NT2/D1 (cell line): Measurements from ENCODE around the gene NKAIN2.

Experiments used
- DNase-seq: peaks from one replicate; pipeline ENCODE4 v3.0.0-alpha.2; 2011; ENCODE audit warnings: low read depth, low spot score
- H3K27me3 ChIP-seq: 2 replicates; pipeline ENCODE4 v1.6.0; 2011; ENCODE audit warnings: mild to moderate bottlenecking; ENCODE audit not compliant: insufficient read length, insufficient read depth
- H3K36me3 ChIP-seq: 2 replicates; pipeline ENCODE4 v1.6.1; 2011; ENCODE audit warnings: mild to moderate bottlenecking, low read length, mixed read lengths; ENCODE audit not compliant: insufficient read depth, insufficient read length
- H3K4me1 ChIP-seq: 2 replicates; pipeline ENCODE4 v1.5.1; 2011; ENCODE audit not compliant: insufficient read depth, insufficient read length
- H3K4me3 ChIP-seq: 2 replicates; pipeline ENCODE4 v1.5.1; 2011; ENCODE audit warnings: low read depth; ENCODE audit not compliant: insufficient read length
- H3K9ac ChIP-seq: 2 replicates; pipeline ENCODE4 v1.6.0; 2011; ENCODE audit warnings: low read depth; ENCODE audit not compliant: insufficient read length
- H3K9me3 ChIP-seq: 2 replicates; pipeline ENCODE4 v1.5.1; 2011; ENCODE audit warnings: mild to moderate bottlenecking, low read length; ENCODE audit not compliant: insufficient read depth
- SUZ12 ChIP-seq: IDR thresholded peaks from 2 replicates; pipeline ENCODE4 v1.6.1; 2011; ENCODE audit not compliant: insufficient read length, insufficient read depth; ENCODE audit errors: extremely low read depth
- YY1 ChIP-seq: IDR thresholded peaks from 2 replicates; pipeline ENCODE4 v1.6.1; 2011; ENCODE audit not compliant: insufficient read length, insufficient read depth
- ZNF274 ChIP-seq: IDR thresholded peaks from 2 replicates; pipeline ENCODE4 v1.6.1; 2011; ENCODE audit warnings: mild to moderate bottlenecking, low read depth, low read length

NKAIN2 gene

DNA sequence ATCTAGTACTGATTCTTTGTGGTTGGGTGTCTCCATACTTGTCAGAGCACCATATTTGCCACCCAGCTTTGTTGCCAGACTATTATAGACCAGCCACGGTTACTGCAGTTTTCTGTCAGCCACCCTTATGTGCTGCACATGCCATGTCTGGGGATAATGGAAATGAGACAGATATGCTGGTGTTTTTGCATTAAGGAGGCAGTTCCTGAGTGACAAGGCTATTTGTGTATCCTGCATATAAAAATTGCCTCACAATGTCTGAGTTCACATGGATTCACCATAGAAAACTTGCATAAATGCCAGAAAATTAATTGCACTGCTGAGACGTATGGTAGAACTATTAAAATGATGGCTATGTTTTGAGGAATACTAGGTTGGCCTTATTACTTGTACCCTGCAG is 51.8 kb downstream of the NKAIN2 start:
- H3K9ac ChIP-seq = no peak overlapping the region
- no peak overlapping the region for H3K4me3 ChIP-seq
- DNase-seq = no peak
- no peaks in the 10 kb centered on the region for H3K9me3 ChIP-seq
- no peaks in the 10 kb centered on the region for H3K4me1 ChIP-seq
- TF ChIP-seq YY1 = no peak
- no peaks in the 10 kb centered on the region for H3K36me3 ChIP-seq
- no peaks in the 10 kb centered on the region for H3K27me3 ChIP-seq

DNA sequence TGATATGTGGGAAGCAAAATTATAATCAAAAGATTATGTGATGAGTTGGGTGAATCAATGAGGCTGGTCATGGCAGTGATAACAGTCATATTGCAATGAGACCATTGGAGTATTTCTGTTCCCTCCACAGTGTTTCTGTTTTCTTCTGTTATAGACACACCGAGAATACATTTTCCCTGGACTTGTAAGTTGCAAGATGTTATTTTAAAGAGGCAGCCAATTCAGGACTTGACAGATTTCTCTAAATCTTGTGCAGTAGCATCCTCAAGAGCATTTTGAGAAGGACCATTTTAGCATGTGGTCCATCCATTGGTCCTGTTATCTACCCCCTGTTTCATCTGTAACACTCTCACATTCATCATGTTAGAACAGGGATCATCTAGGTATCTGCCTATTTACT is 55.6 kb downstream of the NKAIN2 start:
- Histone ChIP-seq H3K9me3 (no peaks in the 10 kb centered on the region), H3K4me3 (no peak overlapping the region), H3K27me3 (no peaks in the 10 kb centered on the region), H3K36me3 (no peaks in the 10 kb centered on the region), H3K9ac (no peak overlapping the region), H3K4me1 (no peaks in the 10 kb centered on the region)
- DNase-seq = no peak
- TF ChIP-seq ZNF274 (no peak), YY1 (no peak), SUZ12 (no peak)

DNA sequence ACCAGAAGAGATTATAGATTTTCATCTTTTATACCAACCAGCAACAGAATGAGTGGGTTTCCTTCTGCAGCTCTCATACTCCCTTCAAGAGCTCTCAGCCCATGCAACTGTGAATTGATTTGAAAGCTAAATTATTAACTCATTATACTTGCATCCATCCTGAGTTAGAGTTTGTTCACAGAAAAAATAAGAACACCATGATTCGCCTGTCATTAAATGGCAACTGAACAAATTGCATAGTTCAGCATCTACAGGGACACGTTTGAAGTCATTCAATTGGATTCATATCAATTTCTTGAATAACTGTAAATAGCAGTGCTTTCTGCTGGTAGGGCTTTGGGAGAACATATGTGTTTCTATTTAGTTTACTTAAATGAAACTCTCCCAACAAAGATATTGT is 65.7 kb downstream of the NKAIN2 start:
- no peaks in the 10 kb centered on the region for H3K27me3 ChIP-seq
- no peaks in the 10 kb centered on the region for H3K36me3 ChIP-seq
- no peak for TF ChIP-seq ZNF274
- TF ChIP-seq YY1 = no peak
- TF ChIP-seq SUZ12 = no peak
- no peak overlapping the region for H3K9ac ChIP-seq
- no peak for DNase-seq
- H3K4me3 ChIP-seq = no peak overlapping the region
- no peaks in the 10 kb centered on the region for H3K9me3 ChIP-seq
- H3K4me1 ChIP-seq = no peaks in the 10 kb centered on the region

DNA sequence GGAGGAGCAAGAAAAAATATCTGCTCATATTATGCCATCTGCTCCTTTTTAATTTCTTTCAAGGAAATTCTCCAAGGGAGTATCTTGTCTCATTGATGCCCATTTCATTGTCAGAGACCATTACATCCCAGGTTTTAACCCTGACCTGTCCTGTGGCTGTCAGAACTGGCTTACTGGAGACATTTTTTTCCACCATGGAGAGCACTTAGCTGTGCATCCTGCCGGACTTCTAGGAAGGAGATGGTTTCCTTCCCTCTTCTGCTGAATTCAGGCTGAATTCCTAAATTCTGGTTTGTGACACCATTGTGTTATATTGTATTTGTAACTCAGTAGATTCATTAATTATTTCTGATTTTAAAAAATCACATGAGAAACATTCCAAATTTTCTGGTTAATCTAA is 70.3 kb downstream of the NKAIN2 start:
- no peaks in the 10 kb centered on the region for H3K4me1 ChIP-seq
- TF ChIP-seq SUZ12 (no peak), YY1 (no peak), ZNF274 (no peak)
- no peaks in the 10 kb centered on the region for H3K36me3 ChIP-seq
- no peaks in the 10 kb centered on the region for H3K9me3 ChIP-seq
- H3K4me3 ChIP-seq = no peak overlapping the region
- H3K9ac ChIP-seq = no peak overlapping the region
- no peaks in the 10 kb centered on the region for H3K27me3 ChIP-seq
- no peak for DNase-seq

DNA sequence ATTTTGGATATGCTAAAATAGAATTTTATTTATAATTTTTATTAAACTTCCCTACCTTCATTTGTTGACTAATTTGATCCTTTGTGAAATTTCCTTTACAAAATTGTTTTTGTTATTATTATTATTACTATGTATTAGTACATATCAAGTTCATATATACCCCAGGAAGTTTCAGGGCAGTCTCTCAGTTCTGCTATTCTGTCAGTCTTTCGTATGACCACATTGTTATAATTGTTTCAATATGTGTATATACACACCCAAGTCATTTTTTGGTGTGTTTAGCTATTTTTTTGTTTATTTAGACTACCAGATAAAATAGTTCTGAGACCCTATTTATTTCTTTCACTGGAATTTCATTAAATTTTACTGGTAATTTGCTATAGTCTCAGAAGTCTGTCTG is 72.1 kb downstream of the NKAIN2 start:
- Histone ChIP-seq H3K36me3 (no peaks in the 10 kb centered on the region), H3K4me3 (no peak overlapping the region), H3K27me3 (no peaks in the 10 kb centered on the region), H3K9me3 (no peaks in the 10 kb centered on the region), H3K9ac (no peak overlapping the region), H3K4me1 (no peaks in the 10 kb centered on the region)
- DNase-seq = no peak
- TF ChIP-seq ZNF274 = no peak

DNA sequence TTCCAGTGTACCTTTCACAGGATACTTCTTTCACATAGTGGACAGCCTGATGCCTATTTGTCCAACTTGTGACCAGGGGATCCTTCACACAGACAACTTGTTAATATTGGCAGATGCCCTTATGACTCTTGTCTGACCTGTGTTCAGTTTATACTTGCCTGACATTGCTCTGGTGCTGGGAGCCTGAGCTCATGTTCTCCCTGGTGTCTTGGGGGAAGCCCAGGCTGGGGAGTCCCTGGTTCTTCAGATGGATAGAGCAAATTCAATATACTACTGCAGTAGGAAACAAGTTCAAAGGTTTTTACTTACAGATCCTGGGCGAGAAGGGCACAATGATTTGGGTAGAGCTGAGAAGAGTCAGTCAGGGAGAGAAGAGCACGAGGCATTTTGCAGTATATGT is 76.1 kb downstream of the NKAIN2 start:
- Histone ChIP-seq H3K4me1 (no peaks in the 10 kb centered on the region), H3K9me3 (no peaks in the 10 kb centered on the region), H3K9ac (no peak overlapping the region), H3K36me3 (no peaks in the 10 kb centered on the region), H3K4me3 (no peak overlapping the region), H3K27me3 (no peaks in the 10 kb centered on the region)
- no peak for DNase-seq
- no peak for TF ChIP-seq SUZ12
- no peak for TF ChIP-seq YY1

DNA sequence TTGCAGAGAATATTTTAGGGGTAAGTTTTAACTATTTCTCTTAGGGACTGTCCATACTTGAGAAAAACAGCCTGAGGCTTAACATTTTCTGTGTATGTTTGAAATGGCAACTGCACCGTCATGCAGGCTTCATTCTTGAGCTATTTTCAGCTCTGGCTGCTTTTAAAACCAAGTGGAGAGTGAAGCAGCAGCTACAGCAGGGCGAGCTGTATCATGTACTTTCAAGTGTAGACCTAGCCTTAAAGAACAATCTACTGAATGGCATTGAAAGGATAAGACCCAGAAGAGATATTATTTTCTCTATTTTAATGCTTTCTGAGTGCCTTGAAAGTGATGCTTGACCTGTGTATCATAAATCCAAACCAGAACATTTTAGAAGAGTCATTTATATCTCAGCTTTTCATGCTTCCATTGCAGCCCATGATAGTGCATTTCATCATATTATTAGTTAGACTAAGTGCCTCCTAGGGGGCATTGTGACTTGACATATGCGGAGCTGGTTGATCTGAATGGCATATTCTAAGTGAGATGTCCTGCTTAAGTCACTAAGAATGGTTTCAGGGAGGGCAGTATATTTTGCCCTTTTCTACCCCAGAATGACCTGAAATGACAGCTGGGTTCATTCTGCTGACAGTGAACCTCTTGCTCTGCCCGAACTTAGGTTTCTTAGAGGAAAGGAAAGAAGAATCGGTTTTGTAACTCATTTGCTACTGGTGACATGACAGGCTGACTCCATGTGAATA is 85.3 kb downstream of the NKAIN2 start:
- H3K4me3 ChIP-seq = no peak overlapping the region
- no peak overlapping the region for H3K9ac ChIP-seq
- no peaks in the 10 kb centered on the region for H3K9me3 ChIP-seq
- no peak for DNase-seq
- H3K4me1 ChIP-seq = no peaks in the 10 kb centered on the region
- H3K27me3 ChIP-seq = no peaks in the 10 kb centered on the region
- H3K36me3 ChIP-seq = no peaks in the 10 kb centered on the region
- TF ChIP-seq SUZ12 = no peak
- no peak for TF ChIP-seq ZNF274
- TF ChIP-seq YY1 = no peak

DNA sequence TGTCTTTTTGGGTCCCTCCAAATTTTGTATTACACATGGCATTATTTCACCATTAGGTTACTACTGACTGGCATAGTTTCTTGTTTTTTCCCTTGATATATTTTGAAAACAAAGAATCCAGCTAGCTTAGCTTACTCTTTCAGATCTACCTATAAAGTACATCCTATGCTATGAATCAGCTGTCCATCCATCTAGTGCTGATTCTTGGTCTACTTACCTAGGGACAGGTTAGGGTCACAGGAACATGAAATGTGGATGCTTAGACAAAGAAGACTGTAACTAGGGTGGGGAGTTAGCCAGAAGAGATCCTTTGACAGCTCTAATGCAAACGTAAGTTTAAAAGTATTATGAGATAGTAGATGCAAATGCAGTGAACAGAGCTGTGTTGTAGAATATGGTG is 91.7 kb downstream of the NKAIN2 start:
- H3K9me3 ChIP-seq = no peaks in the 10 kb centered on the region
- H3K9ac ChIP-seq = no peak overlapping the region
- no peak for DNase-seq
- H3K27me3 ChIP-seq = no peaks in the 10 kb centered on the region
- no peaks in the 10 kb centered on the region for H3K36me3 ChIP-seq
- no peak overlapping the region for H3K4me3 ChIP-seq
- H3K4me1 ChIP-seq = no peaks in the 10 kb centered on the region
- TF ChIP-seq ZNF274 = no peak
- no peak for TF ChIP-seq YY1
- TF ChIP-seq SUZ12 = no peak
